Transverse colon (tissue), 3 donors: Measurements from ENCODE around the gene ALOX5AP.

Source experiments
- EP300 ChIP-seq: sonication (generic); formaldehyde crosslinking; IDR thresholded peaks from one replicate; pipeline ENCODE4 v1.6.1; 2017; ENCODE audit warnings: antibody characterized with exemption, low read depth
- POLR2A ChIP-seq: fragments of 450-650 bp; IDR thresholded peaks from one replicate; pipeline ENCODE4 v1.6.1; 2016; ENCODE audit warnings: antibody characterized with exemption, mild to moderate bottlenecking, moderate library complexity
- TF ChIP-seq, protein P1 (sequence below), 5 experiments: fragments of 200-600 bp in 3 of 5; fragments of 450-650 bp in 2 of 5; sonication (generic) in 3 of 5; IDR thresholded peaks; 1 replicate in 2 of 5; 2 replicates in 3 of 5; pipeline ENCODE4 v1.5.1; 2016 to 2017; ENCODE audit warnings: antibody characterized with exemption in 5 of 5, inconsistent platforms in 3 of 5, mild to moderate bottlenecking in 2 of 5, moderate library complexity in 1 of 5

DNA sequence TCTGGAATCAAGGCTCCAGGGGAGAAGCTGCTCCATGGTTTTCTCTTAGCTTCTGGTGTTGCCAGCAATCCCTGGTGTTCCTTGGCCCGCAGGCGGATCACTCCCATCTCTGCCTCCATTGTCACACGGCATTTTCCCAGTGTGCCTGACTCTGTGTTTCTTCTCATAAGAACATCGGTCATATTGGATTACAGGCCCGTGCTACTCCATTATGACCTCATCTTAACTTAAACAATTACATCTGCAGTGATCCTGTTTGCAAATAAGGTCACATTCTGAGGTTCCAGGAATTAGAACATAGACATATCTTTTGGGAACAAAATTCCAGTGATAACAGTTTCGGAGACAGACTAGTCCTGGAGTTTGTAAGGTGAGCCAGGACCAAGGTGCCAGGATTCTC lies 23.5 kb upstream of the ALOX5AP start:
- TF ChIP-seq POLR2A (no peak), EP300 (no peak)
- TF ChIP-seq, protein P1, sequence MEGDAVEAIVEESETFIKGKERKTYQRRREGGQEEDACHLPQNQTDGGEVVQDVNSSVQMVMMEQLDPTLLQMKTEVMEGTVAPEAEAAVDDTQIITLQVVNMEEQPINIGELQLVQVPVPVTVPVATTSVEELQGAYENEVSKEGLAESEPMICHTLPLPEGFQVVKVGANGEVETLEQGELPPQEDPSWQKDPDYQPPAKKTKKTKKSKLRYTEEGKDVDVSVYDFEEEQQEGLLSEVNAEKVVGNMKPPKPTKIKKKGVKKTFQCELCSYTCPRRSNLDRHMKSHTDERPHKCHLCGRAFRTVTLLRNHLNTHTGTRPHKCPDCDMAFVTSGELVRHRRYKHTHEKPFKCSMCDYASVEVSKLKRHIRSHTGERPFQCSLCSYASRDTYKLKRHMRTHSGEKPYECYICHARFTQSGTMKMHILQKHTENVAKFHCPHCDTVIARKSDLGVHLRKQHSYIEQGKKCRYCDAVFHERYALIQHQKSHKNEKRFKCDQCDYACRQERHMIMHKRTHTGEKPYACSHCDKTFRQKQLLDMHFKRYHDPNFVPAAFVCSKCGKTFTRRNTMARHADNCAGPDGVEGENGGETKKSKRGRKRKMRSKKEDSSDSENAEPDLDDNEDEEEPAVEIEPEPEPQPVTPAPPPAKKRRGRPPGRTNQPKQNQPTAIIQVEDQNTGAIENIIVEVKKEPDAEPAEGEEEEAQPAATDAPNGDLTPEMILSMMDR (IDR thresholded peaks at IDR 0.05) = no peak
